ENCODE measurements around the gene ALPL. TPM values are rescaled to one million over a fixed set of nuclear protein-coding genes. Genes with fewer than 3 reads are reported as not detected.
"Not testable (repeated sequence)": the region's sequence is repeated elsewhere in the genome, so short reads cannot be mapped to it uniquely, and the experiment has no call there.

ALPL gene
- total RNA-seq, 2 experiments from 2014 or later: not detected

GRCh38 chr1:21519486-21520070 lies 10.4 kb downstream of the ALPL start:
- ATAC-seq; intact Hi-C loops (cut with DNase I, micrococcal nuclease); DNase-seq; H3K4me1 Mint-ChIP-seq; H3K9me3 Mint-ChIP-seq (ENCODE audit: low read depth); H3K4me3 Mint-ChIP-seq; H3K27ac Mint-ChIP-seq; H3K36me3 Mint-ChIP-seq (ENCODE audit: low read depth); POLR2A ChIA-PET; H3K27me3 Mint-ChIP-seq: not testable (repeated sequence)
- CTCF ChIA-PET: interaction anchor here (0.6 to 1.6 kb wide), 3 partner anchors 22 to 504 kb away, joined by 3 to 5 read pairs (median 3); no protein-coding TSS in a partner anchor

GRCh38 chr1:21520899-21521716 lies 11.9 kb downstream of the ALPL start:
- Mint-ChIP-seq H3K27me3 (peaks cover 2% of the 10 kb centered on the region), H3K4me3 (no peak overlapping the region), H3K27ac (no peak overlapping the region), H3K4me1 (no peaks in the 10 kb centered on the region), H3K9me3 (ENCODE audit: low read depth) (no peaks in the 10 kb centered on the region), H3K36me3 (ENCODE audit: low read depth) (no peaks in the 10 kb centered on the region)
- no peak for ATAC-seq
- ChIA-PET POLR2A (no interaction called here), CTCF (interaction anchor here (0.9 kb wide), 1 partner anchor 14 kb away, joined by 3 read pairs; no protein-coding TSS in a partner anchor)
- intact Hi-C loops (cut with DNase I, micrococcal nuclease): no loop called here
- no peak for DNase-seq

GRCh38 chr1:21521717-21522060 lies 12.5 kb downstream of the ALPL start:
- H3K27me3 Mint-ChIP-seq: no peaks in the 10 kb centered on the region
- CTCF ChIA-PET: no interaction called here
- H3K9me3 Mint-ChIP-seq (ENCODE audit: low read depth): no peaks in the 10 kb centered on the region

GRCh38 chr1:21522525-21523038 lies 13.4 kb downstream of the ALPL start:
- Mint-ChIP-seq H3K36me3 (ENCODE audit: low read depth) (no peaks in the 10 kb centered on the region), H3K27me3 (no peaks in the 10 kb centered on the region), H3K4me3 (no peak overlapping the region), H3K4me1 (no peaks in the 10 kb centered on the region), H3K27ac (no peak overlapping the region), H3K9me3 (ENCODE audit: low read depth) (no peaks in the 10 kb centered on the region)
- POLR2A ChIA-PET: no interaction called here
- CTCF ChIA-PET: interaction anchor here (1.2 kb wide), 1 partner anchor 10 kb away, joined by 4 read pairs; no protein-coding TSS in a partner anchor
- intact Hi-C loops (cut with DNase I, micrococcal nuclease): no loop called here
- ATAC-seq: no peak
- no peak for DNase-seq

More at GRCh38 chr1:21521717-21522060, 12.5 kb downstream of the ALPL start:
- H3K4me1 Mint-ChIP-seq: no peaks in the 10 kb centered on the region
- H3K27ac Mint-ChIP-seq: no peak overlapping the region
- H3K36me3 Mint-ChIP-seq (ENCODE audit: low read depth): no peaks in the 10 kb centered on the region
- intact Hi-C loops (cut with DNase I, micrococcal nuclease): no loop called here
- POLR2A ChIA-PET: no interaction called here
- no peak overlapping the region for H3K4me3 Mint-ChIP-seq
- no peak for DNase-seq
- ATAC-seq: no peak

- Mint-ChIP-seq H3K4me1 (no peaks in the 10 kb centered on the region), H3K27me3 (no peaks in the 10 kb centered on the region), H3K36me3 (ENCODE audit: low read depth) (no peaks in the 10 kb centered on the region), H3K9me3 (ENCODE audit: low read depth) (no peaks in the 10 kb centered on the region), H3K27ac (no peak overlapping the region), H3K4me3 (no peak overlapping the region)
- POLR2A ChIA-PET: no interaction called here
- CTCF ChIA-PET: interaction anchor here (1.2 kb wide), 1 partner anchor 9 kb away, joined by 4 read pairs; no protein-coding TSS in a partner anchor
- no peak for ATAC-seq
- no peak for DNase-seq
- intact Hi-C loops (cut with DNase I, micrococcal nuclease): no loop called here
Observed at GRCh38 chr1:21523297-21523813, 14.1 kb downstream of the ALPL start.

GRCh38 chr1:21524220-21524619 lies 15.0 kb downstream of the ALPL start:
- ATAC-seq (no peak), DNase-seq (no peak)
- Mint-ChIP-seq H3K9me3 (ENCODE audit: low read depth) (no peaks in the 10 kb centered on the region), H3K27me3 (no peaks in the 10 kb centered on the region), H3K4me1 (no peaks in the 10 kb centered on the region), H3K27ac (no peak overlapping the region), H3K36me3 (ENCODE audit: low read depth) (no peaks in the 10 kb centered on the region), H3K4me3 (no peak overlapping the region)
- intact Hi-C loops (cut with DNase I, micrococcal nuclease): no loop called here
- ChIA-PET POLR2A (no interaction called here), CTCF (no interaction called here)

- Mint-ChIP-seq H3K27ac (no peak overlapping the region), H3K4me3 (no peak overlapping the region), H3K36me3 (ENCODE audit: low read depth) (no peaks in the 10 kb centered on the region), H3K4me1 (no peaks in the 10 kb centered on the region), H3K9me3 (ENCODE audit: low read depth) (no peaks in the 10 kb centered on the region), H3K27me3 (no peaks in the 10 kb centered on the region)
- DNase-seq (no peak), ATAC-seq (no peak)
- CTCF ChIA-PET: no interaction called here
- POLR2A ChIA-PET: no interaction called here
- intact Hi-C loops (cut with DNase I, micrococcal nuclease): no loop called here
Observed at GRCh38 chr1:21524686-21525339, 15.6 kb downstream of the ALPL start.

GRCh38 chr1:21525340-21525717 lies 16.1 kb downstream of the ALPL start:
- no peak for ATAC-seq
- DNase-seq: no peak
- CTCF ChIA-PET: interaction anchor here (0.6 to 1.0 kb wide), 2 partner anchors 10 to 48 kb away, joined by 3 to 4 read pairs; no protein-coding TSS in a partner anchor
- intact Hi-C loops (cut with DNase I, micrococcal nuclease): no loop called here
- Mint-ChIP-seq H3K4me1 (no peaks in the 10 kb centered on the region), H3K36me3 (ENCODE audit: low read depth) (no peaks in the 10 kb centered on the region), H3K9me3 (ENCODE audit: low read depth) (no peaks in the 10 kb centered on the region), H3K27me3 (peaks cover under 1% of the 10 kb centered on the region), H3K4me3 (no peak overlapping the region), H3K27ac (no peak overlapping the region)
- POLR2A ChIA-PET: no interaction called here

GRCh38 chr1:21526441-21526840 lies 17.2 kb downstream of the ALPL start:
- H3K4me1 Mint-ChIP-seq: no peaks in the 10 kb centered on the region
- peaks cover 5% of the 10 kb centered on the region for H3K27me3 Mint-ChIP-seq
- DNase-seq (no peak), ATAC-seq (no peak)
- no peaks in the 10 kb centered on the region for H3K9me3 Mint-ChIP-seq (ENCODE audit: low read depth)
- POLR2A ChIA-PET: no interaction called here
- intact Hi-C loops (cut with DNase I, micrococcal nuclease): no loop called here
- CTCF ChIA-PET: no interaction called here
- no peak overlapping the region for H3K4me3 Mint-ChIP-seq
- no peaks in the 10 kb centered on the region for H3K36me3 Mint-ChIP-seq (ENCODE audit: low read depth)
- H3K27ac Mint-ChIP-seq: no peak overlapping the region

GRCh38 chr1:21530368-21531016 lies 21.3 kb downstream of the ALPL start:
- Mint-ChIP-seq H3K9me3 (ENCODE audit: low read depth) (no peaks in the 10 kb centered on the region), H3K27ac (no peak overlapping the region), H3K4me1 (no peaks in the 10 kb centered on the region), H3K27me3 (peaks cover 14% of the 10 kb centered on the region), H3K4me3 (no peak overlapping the region), H3K36me3 (ENCODE audit: low read depth) (no peaks in the 10 kb centered on the region)
- ATAC-seq (no peak), DNase-seq (no peak)
- intact Hi-C loops (cut with DNase I, micrococcal nuclease): no loop called here
- CTCF ChIA-PET: no interaction called here
- POLR2A ChIA-PET: no interaction called here

- H3K36me3 Mint-ChIP-seq (ENCODE audit: low read depth): no peaks in the 10 kb centered on the region
- POLR2A ChIA-PET: no interaction called here
- CTCF ChIA-PET: no interaction called here
- intact Hi-C loops (cut with DNase I, micrococcal nuclease): no loop called here
- no peak for DNase-seq
- H3K27ac Mint-ChIP-seq: no peak overlapping the region
- no peaks in the 10 kb centered on the region for H3K4me1 Mint-ChIP-seq
- H3K27me3 Mint-ChIP-seq: peaks cover 16% of the 10 kb centered on the region
- no peak overlapping the region for H3K4me3 Mint-ChIP-seq
- ATAC-seq: no peak
- no peaks in the 10 kb centered on the region for H3K9me3 Mint-ChIP-seq (ENCODE audit: low read depth)
Observed at GRCh38 chr1:21531241-21531640, 22.0 kb downstream of the ALPL start.
